OCI-LY1 (cell line): ENCODE results near the gene RCVRN.

ENCODE experiments used
- H2AFZ ChIP-seq: fragments of 200-600 bp; sonication (generic), shearing (Covaris generic); 2 replicates; pipeline ENCODE4 v1.6.0; 2014; ENCODE audit warnings: antibody characterized with exemption, mild to moderate bottlenecking, low read length
- H3F3A ChIP-seq: fragments of 200-600 bp; sonication (generic), shearing (Covaris generic); 2 replicates; pipeline ENCODE4 v1.6.0; 2014; ENCODE audit warnings: mild to moderate bottlenecking, antibody characterized with exemption, low read length, moderate library complexity; ENCODE audit not compliant: insufficient read depth
- H3K27ac ChIP-seq: fragments of 200-600 bp; sonication (generic); 2 replicates; pipeline ENCODE4 v1.5.1; 2014; ENCODE audit warnings: low read length, mixed run types, mild to moderate bottlenecking, low read depth; ENCODE audit not compliant: poor library complexity, severe bottlenecking
- H3K27me3 ChIP-seq: fragments of 200-600 bp; sonication (generic); 2 replicates; pipeline ENCODE4 v1.6.0; 2014; ENCODE audit warnings: antibody characterized with exemption, mild to moderate bottlenecking, low read length, moderate library complexity; ENCODE audit not compliant: insufficient read depth
- H3K36me3 ChIP-seq: fragments of 200-600 bp; sonication (generic); 2 replicates; pipeline ENCODE4 v1.6.1; 2014; ENCODE audit warnings: mild to moderate bottlenecking, antibody characterized with exemption, low read length, moderate library complexity, mixed read lengths; ENCODE audit not compliant: insufficient read depth
- H3K4me1 ChIP-seq: fragments of 200-600 bp; sonication (generic); 2 replicates; pipeline ENCODE4 v1.5.1; 2014; ENCODE audit warnings: mild to moderate bottlenecking, low read length, moderate library complexity; ENCODE audit not compliant: insufficient read depth, severe bottlenecking
- H3K4me2 ChIP-seq: fragments of 200-600 bp; sonication (generic), shearing (Covaris generic); 2 replicates; pipeline ENCODE4 v1.6.1; 2014; ENCODE audit warnings: low read length
- H3K4me3 ChIP-seq: fragments of 200-600 bp; sonication (generic); 2 replicates; pipeline ENCODE4 v1.5.1; 2014; ENCODE audit warnings: low read length, low read depth, mild to moderate bottlenecking, mixed read lengths; ENCODE audit not compliant: poor library complexity, severe bottlenecking
- H3K79me2 ChIP-seq: fragments of 200-600 bp; shearing (Covaris generic); 2 replicates; pipeline ENCODE4 v1.6.1; 2016; ENCODE audit warnings: mixed run types, low read length, mixed read lengths; ENCODE audit not compliant: insufficient read depth
- H3K9ac ChIP-seq: fragments of 200-600 bp; sonication (generic), shearing (Covaris generic); 2 replicates; pipeline ENCODE4 v1.6.1; 2014; ENCODE audit warnings: mild to moderate bottlenecking, low read length, mixed read lengths
- H3K9me2 ChIP-seq: fragments of 200-600 bp; sonication (generic), shearing (Covaris generic); 2 replicates; pipeline ENCODE4 v1.6.1; 2014; ENCODE audit warnings: low read depth, mild to moderate bottlenecking, low read length, mixed read lengths
- H3K9me3 ChIP-seq: fragments of 200-600 bp; shearing (Covaris generic); 2 replicates; pipeline ENCODE4 v1.6.1; 2014; ENCODE audit warnings: low read length, mixed read lengths
- H4K20me1 ChIP-seq: fragments of 200-600 bp; sonication (generic), shearing (Covaris generic); 2 replicates; pipeline ENCODE4 v1.6.0; 2016; ENCODE audit warnings: mild to moderate bottlenecking, low read length; ENCODE audit not compliant: insufficient read depth
- CTCF ChIP-seq: fragments of 200-600 bp; sonication (generic), shearing (Covaris generic); IDR thresholded peaks from 2 replicates; pipeline ENCODE4 v1.5.1; 2017; ENCODE audit warnings: mild to moderate bottlenecking, antibody characterized with exemption, low read length, moderate library complexity, mixed read lengths
- EZH2 ChIP-seq: fragments of 200-600 bp; sonication (generic), shearing (Covaris generic); IDR thresholded peaks from 2 replicates; pipeline ENCODE4 v1.8.0; 2017; ENCODE audit warnings: borderline replicate concordance, mixed run types, mild to moderate bottlenecking, antibody characterized with exemption, low read length, moderate library complexity, mixed read lengths

RCVRN gene

GRCh38 chr17:9878786-9879525 lies 26.1 kb downstream of the RCVRN start:
- no peaks in the 10 kb centered on the region for H3F3A ChIP-seq
- H3K9me2 ChIP-seq = no peaks in the 10 kb centered on the region
- no peak overlapping the region for H3K4me3 ChIP-seq
- no peaks in the 10 kb centered on the region for H3K36me3 ChIP-seq
- TF ChIP-seq EZH2 (no peak), CTCF (no peak)
- H3K27me3 ChIP-seq = no peaks in the 10 kb centered on the region
- peaks cover 3% of the 10 kb centered on the region; the same call in 1 of the 2 replicates for H3K9me3 ChIP-seq
- H3K9ac ChIP-seq = no peak overlapping the region
- H3K4me2 ChIP-seq = no peak overlapping the region
- no peaks in the 10 kb centered on the region for H3K79me2 ChIP-seq
- H2AFZ ChIP-seq = no peak overlapping the region
- H3K4me1 ChIP-seq = no peaks in the 10 kb centered on the region
- no peaks in the 10 kb centered on the region for H4K20me1 ChIP-seq
- no peak overlapping the region for H3K27ac ChIP-seq

- H3K9ac ChIP-seq = no peak overlapping the region
- H3F3A ChIP-seq = no peaks in the 10 kb centered on the region
- no peaks in the 10 kb centered on the region for H3K4me1 ChIP-seq
- H4K20me1 ChIP-seq = no peaks in the 10 kb centered on the region
- no peak overlapping the region for H2AFZ ChIP-seq
- TF ChIP-seq EZH2 = no peak
- no peak for TF ChIP-seq CTCF
- no peak overlapping the region for H3K4me2 ChIP-seq
- no peaks in the 10 kb centered on the region for H3K79me2 ChIP-seq
- peaks cover 3% of the 10 kb centered on the region; the same call in 1 of the 2 replicates for H3K9me3 ChIP-seq
- H3K4me3 ChIP-seq = no peak overlapping the region
- no peak overlapping the region for H3K27ac ChIP-seq
- no peaks in the 10 kb centered on the region for H3K36me3 ChIP-seq
- H3K9me2 ChIP-seq = no peaks in the 10 kb centered on the region
- no peaks in the 10 kb centered on the region for H3K27me3 ChIP-seq
Measured at GRCh38 chr17:9878356-9878755, 26.7 kb downstream of the RCVRN start.

GRCh38 chr17:9875441-9875840 lies 29.6 kb downstream of the RCVRN start:
- Histone ChIP-seq H3F3A (no peaks in the 10 kb centered on the region), H2AFZ (no peak overlapping the region), H3K36me3 (no peaks in the 10 kb centered on the region), H3K9ac (no peak overlapping the region), H3K4me2 (no peak overlapping the region), H3K79me2 (no peaks in the 10 kb centered on the region), H3K27me3 (no peaks in the 10 kb centered on the region), H3K4me3 (no peak overlapping the region), H3K27ac (no peak overlapping the region), H3K4me1 (no peaks in the 10 kb centered on the region), H3K9me2 (no peaks in the 10 kb centered on the region), H3K9me3 (no peaks in the 10 kb centered on the region), H4K20me1 (no peaks in the 10 kb centered on the region)
- no peak for TF ChIP-seq CTCF
- TF ChIP-seq EZH2 = no peak
